Stimulated activated CD4-positive, alpha-beta T cell treated with anti-CD3 and anti-CD28 coated beads, Interleukin-2, amount 100 ng/mL, for 24 hours (primary cell): Measurements from ENCODE around the gene CACHD1.
"Not testable (repeated sequence)": the region's sequence is repeated elsewhere in the genome, so short reads cannot be mapped to it uniquely, and the experiment has no call there.

Experiments
- DNase-seq, 2 donors: peaks; one replicate each; pipeline ENCODE4 v3.0.0-alpha.2; 2020

The CACHD1 gene

DNA sequence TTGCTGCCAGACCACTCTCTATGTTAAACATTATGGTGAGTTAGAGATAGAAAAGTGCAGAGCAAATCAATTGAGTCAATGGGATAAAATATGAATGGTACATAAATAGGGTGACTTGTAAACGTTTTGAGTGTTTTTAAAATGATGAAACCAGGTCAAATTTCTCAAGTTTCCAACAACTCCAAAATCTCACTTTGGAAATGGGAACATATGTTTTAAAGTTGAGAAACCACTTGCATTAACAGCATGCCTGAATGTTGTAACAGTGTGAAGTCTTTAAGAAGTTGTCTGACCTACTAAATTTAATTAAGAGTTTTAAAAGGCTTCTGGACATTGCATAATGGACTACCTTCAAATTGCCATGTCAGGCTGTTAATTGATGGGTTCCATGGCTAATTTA, 241.3 kb downstream of the CACHD1 start:
- DNase-seq: no peak

DNA sequence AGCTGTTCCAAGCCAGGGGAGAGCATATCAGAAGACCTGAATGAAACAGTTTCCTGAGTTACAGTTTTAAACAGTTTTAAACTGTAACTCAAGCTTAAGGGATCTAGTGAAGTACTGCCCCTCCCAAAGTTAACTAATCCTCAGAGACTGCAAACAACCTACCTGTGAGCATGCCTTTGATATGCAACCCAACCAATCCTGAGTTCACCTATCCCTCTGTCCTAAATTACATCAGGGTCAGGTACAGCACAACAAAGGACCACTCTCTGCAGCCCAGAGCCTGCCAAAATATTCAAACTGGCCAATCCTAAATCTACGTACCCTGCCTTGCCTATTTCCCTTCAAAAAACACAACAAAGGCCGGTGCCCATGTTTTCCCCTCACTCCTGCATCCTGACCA, 242.1 kb downstream of the CACHD1 start:
- DNase-seq: no peak

GRCh38 chr1:64715186-64715585, 245.3 kb downstream of the CACHD1 start:
- no peak for DNase-seq

DNA sequence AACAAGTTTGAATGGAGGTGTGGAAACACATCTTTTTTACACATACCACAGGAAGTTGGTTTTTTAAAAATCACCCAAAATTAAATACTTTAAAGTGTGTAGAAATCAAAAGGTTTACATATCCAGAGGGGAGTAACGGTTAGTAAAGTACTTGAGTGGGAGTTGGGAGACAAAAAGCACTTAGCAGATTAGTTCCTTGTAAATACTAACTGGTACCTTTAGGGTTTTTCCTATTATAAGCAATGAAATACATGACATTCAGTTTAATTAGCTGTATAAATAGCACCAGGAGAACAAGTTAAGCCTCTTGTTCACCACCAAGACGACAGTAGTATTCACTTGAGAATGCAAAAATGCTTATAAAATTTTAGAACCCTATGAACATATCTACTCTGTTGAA, 251.2 kb downstream of the CACHD1 start:
- DNase-seq: no peak

GRCh38 chr1:64721576-64722145, 251.7 kb downstream of the CACHD1 start:
- DNase-seq: no peak

- DNase-seq: no peak
These were observed 257.9 kb downstream of the CACHD1 start for GRCh38 chr1:64727861-64728260.

- no peak for DNase-seq
These were observed 263.8 kb downstream of the CACHD1 start for GRCh38 chr1:64733581-64734286.

GRCh38 chr1:64734287-64734652, 264.3 kb downstream of the CACHD1 start:
- DNase-seq: no peak

DNA sequence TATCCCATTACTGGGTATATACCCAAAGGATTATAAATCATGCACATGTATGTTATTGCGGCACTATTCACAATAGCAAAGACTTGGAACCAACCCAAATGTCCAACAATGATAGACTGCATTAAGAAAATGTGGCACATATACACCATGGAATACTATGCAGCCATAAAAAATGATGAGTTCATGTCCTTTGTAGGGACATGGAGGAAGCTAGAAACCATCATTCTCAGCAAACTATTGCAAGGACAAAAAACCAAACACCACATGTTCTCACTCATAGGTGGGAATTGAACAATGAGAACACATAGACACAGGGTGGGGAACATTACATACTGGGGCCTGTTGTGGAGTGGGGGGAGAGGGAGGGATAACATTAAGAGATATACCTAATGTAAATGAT, 270.8 kb downstream of the CACHD1 start:
- not testable (repeated sequence) for DNase-seq
